Cardiac fibroblast (primary cell): ENCODE data around the gene LSAMP.

Source experiments
- DNase-seq, 2 donors: peaks; one replicate each; pipeline versions ENCODE4 v3.0.0 to v3.0.0-alpha.2; 2010; ENCODE audit warnings: low read depth in 2 of 2
- H3K4me3 ChIP-seq, 2 donors: replicated peaks in 1 of 2; 1 replicate in 1 of 2; 2 replicates in 1 of 2; pipeline ENCODE4 v1.5.1; 2011; ENCODE audit warnings: low read depth in 2 of 2, low read length in 2 of 2, mild to moderate bottlenecking in 2 of 2, moderate library complexity in 1 of 2
- TF ChIP-seq, protein P1 (sequence below): IDR thresholded peaks from one replicate; pipeline ENCODE4 v1.5.1; 2011; ENCODE audit warnings: low read depth, mild to moderate bottlenecking, low read length, inconsistent platforms

The LSAMP gene

GRCh38 chr3:116046350-116046749 is 398.9 kb downstream of the LSAMP start:
- TF ChIP-seq, protein P1, sequence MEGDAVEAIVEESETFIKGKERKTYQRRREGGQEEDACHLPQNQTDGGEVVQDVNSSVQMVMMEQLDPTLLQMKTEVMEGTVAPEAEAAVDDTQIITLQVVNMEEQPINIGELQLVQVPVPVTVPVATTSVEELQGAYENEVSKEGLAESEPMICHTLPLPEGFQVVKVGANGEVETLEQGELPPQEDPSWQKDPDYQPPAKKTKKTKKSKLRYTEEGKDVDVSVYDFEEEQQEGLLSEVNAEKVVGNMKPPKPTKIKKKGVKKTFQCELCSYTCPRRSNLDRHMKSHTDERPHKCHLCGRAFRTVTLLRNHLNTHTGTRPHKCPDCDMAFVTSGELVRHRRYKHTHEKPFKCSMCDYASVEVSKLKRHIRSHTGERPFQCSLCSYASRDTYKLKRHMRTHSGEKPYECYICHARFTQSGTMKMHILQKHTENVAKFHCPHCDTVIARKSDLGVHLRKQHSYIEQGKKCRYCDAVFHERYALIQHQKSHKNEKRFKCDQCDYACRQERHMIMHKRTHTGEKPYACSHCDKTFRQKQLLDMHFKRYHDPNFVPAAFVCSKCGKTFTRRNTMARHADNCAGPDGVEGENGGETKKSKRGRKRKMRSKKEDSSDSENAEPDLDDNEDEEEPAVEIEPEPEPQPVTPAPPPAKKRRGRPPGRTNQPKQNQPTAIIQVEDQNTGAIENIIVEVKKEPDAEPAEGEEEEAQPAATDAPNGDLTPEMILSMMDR = no peak
- no peak for DNase-seq
- no peak overlapping the region for H3K4me3 ChIP-seq

- H3K4me3 ChIP-seq = no peak overlapping the region
- TF ChIP-seq, protein P1 = no peak
- DNase-seq = no peak
Measured at GRCh38 chr3:116045314-116045713, 400.0 kb downstream of the LSAMP start.

DNA sequence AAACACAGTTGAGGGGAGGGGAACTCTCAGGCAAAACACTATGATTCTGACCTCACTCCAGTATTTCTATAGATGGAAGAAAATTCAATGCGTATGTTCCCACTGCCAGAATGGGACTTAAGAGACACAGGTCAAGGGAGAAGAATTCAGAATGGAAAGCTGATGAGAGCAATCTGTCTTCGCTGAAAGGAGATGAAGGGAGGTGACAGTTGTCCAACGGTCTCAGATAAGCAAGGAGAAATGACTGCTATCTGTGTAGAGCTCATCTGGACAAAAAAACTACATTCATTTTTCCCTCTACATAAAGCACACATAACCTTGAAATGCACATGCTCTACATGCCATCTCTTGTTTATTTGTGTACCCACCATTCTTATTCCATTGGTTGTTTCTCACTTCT is 405.1 kb downstream of the LSAMP start:
- DNase-seq = no peak
- no peak overlapping the region for H3K4me3 ChIP-seq
- TF ChIP-seq, protein P1 = no peak

- no peak overlapping the region for H3K4me3 ChIP-seq
- TF ChIP-seq, protein P1 = no peak
- no peak for DNase-seq
Measured at GRCh38 chr3:116039651-116039985, 405.7 kb downstream of the LSAMP start.

DNA sequence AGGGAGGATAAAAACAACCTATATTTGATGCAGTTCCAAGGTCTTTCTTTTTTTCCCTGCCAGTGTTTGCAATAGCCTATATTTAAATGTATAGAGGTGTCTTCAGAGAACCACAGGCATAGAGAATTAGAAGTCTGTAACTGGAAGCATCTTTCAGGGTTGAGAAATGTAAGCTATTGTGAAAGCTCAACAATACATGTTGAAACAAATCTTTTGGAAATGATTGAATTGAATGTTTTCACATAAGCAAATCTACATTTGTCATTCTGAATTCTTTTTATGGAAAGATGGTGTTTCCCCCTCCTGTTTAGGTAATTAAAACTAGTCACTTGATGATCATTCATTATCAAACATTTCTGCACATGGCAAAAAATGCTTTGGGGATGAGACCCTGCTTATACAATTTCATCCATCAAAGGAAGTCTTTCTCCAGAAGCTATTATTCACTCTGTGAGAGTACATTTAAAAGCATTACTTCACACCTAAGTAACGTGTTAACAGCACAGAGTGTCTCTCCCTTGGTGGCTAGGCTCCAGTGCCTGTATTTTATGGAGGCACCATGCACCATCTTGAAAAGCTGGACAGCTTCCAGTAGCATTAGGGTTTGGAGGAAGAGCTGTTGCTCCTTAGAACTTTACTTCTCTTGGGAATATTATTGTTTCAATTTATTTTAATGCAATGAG is 406.2 kb downstream of the LSAMP start:
- TF ChIP-seq, protein P1 = no peak
- H3K4me3 ChIP-seq = no peak overlapping the region
- peak in 1 of 2 donors; percentile 36 for DNase-seq

GRCh38 chr3:116037954-116038911 is 407.1 kb downstream of the LSAMP start:
- peak in 1 of 2 donors; percentile 25 for DNase-seq
- TF ChIP-seq, protein P1 = no peak
- H3K4me3 ChIP-seq = no peak overlapping the region
